ENCODE results near the gene RIT2.

RIT2 gene

DNA sequence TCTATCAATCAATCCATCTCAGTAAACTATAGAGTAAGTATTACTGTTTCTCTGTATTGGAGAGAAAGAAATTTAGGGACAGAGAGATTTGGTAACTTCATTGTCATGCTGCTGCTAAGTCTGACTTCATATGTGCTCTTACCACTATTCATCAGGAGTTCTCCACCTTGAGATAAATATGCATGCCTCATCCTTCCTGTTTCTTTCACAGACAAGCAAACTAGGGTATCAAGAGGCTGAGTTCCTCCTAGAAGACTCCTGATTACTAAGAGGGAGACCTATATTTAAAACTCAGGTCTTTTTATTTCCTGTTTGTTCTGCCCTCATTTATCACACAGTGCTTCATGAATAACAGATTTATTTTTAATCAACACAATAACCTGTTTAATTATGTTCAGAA lies 34.1 kb downstream of the RIT2 start:
- no peak for DNase-seq (ENCODE audit: low read depth in 2 of 2)

DNA sequence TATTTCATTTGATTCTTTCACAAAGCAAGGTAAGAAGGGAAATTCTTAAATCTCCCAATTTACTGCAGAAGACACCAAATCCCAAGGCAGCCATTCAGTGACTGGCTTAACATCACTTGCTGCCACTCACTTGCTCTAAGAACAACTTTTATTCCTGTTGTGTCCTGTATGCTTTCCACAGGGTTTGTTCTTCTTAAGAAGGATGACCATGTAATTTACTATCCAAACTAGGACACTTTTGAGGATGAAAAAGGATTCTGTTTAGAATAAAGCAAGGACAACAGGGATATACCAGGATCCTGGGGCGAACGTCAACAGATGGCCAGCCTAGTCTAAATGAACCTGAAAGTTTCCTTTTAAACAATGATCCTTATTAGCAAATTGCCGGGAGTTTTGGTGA lies 34.8 kb downstream of the RIT2 start:
- no peak for DNase-seq (ENCODE audit: low read depth in 2 of 2)

DNA sequence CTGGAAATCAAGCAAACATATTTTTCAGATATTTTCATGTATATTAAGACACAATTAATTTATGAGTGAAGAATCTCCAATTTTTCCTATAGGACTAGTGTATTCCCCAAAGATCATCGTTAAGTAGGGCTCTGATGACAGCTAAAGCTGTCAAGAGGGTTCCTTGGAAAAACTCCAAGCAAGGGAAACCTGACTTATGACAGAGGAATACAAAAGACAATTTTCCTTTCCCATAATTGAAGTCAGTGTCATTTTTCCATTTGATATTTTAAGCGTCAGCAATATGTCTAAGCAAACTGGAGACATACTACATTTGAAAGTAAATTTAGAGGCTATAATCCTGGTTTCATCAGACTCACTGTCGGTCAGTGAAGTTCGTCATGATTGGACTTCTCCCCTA lies 36.1 kb downstream of the RIT2 start:
- DNase-seq (ENCODE audit: low read depth in 2 of 2) = no peak

- no peak for DNase-seq (ENCODE audit: low read depth in 2 of 2)
Measured at GRCh38 chr18:43078478-43079092, 36.9 kb downstream of the RIT2 start.

- DNase-seq (ENCODE audit: low read depth in 2 of 2) = no peak
Measured at GRCh38 chr18:43077510-43078308, 37.8 kb downstream of the RIT2 start.

GRCh38 chr18:43073771-43074170 lies 41.7 kb downstream of the RIT2 start:
- no peak for DNase-seq (ENCODE audit: low read depth in 2 of 2)

- no peak for DNase-seq (ENCODE audit: low read depth in 2 of 2)
Measured at GRCh38 chr18:43068781-43069180, 46.7 kb downstream of the RIT2 start.

DNA sequence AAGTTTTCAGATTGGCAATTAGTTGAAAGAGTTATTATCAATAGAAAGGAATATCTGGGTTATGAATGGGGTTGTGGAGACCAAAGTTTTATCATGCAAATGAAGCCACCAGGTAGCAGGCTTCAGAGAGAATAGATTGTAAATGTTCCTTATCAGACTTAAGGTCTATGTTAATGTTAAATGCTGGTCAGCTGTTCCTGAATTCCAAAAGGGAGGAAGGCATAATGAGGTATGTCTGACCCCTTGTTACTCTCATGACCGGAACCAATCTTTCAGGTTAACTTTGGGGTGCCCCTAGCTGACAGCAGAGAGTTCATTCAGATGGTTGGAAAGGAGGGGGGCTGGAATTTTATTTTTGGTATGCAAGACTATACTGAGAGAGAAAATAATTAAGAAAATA lies 47.9 kb downstream of the RIT2 start:
- DNase-seq (ENCODE audit: low read depth in 2 of 2) = no peak

GRCh38 chr18:43061816-43062215 lies 53.7 kb downstream of the RIT2 start:
- DNase-seq (ENCODE audit: low read depth in 2 of 2) = no peak

GRCh38 chr18:43061318-43061717 lies 54.2 kb downstream of the RIT2 start:
- no peak for DNase-seq (ENCODE audit: low read depth in 2 of 2)

GRCh38 chr18:43060020-43060419 lies 55.5 kb downstream of the RIT2 start:
- no peak for DNase-seq (ENCODE audit: low read depth in 2 of 2)

- no peak for DNase-seq (ENCODE audit: low read depth in 2 of 2)
Measured at GRCh38 chr18:43054815-43055519, 60.5 kb downstream of the RIT2 start.

DNA sequence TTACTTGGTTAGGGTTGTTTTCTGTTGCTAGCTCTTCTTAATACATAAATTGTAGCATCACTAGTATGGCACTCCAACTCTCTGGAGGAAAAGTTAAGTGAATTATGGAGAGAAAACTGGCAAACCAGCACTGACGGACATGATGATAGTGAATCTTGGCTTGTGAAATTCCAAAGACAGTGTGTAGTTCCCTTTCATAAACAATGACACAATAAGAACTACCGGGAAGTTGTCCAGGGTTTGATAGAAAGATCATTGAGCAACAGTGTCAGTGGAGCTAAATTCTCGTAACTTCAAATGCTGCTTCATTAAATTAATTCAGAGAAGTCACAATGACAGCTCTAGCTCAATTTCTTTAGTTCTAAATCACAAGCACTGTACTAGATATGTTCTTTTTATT lies 66.5 kb downstream of the RIT2 start:
- DNase-seq (ENCODE audit: low read depth in 2 of 2) = no peak

- DNase-seq (ENCODE audit: low read depth in 2 of 2) = no peak
Measured at GRCh38 chr18:43046322-43046721, 69.2 kb downstream of the RIT2 start.

- DNase-seq (ENCODE audit: low read depth in 2 of 2) = no peak
Measured at GRCh38 chr18:43043626-43044025, 71.9 kb downstream of the RIT2 start.

GRCh38 chr18:43040281-43040680 lies 75.2 kb downstream of the RIT2 start:
- DNase-seq (ENCODE audit: low read depth in 2 of 2) = no peak

- no peak for DNase-seq (ENCODE audit: low read depth in 2 of 2)
Measured at GRCh38 chr18:43034683-43035500, 80.6 kb downstream of the RIT2 start.

DNA sequence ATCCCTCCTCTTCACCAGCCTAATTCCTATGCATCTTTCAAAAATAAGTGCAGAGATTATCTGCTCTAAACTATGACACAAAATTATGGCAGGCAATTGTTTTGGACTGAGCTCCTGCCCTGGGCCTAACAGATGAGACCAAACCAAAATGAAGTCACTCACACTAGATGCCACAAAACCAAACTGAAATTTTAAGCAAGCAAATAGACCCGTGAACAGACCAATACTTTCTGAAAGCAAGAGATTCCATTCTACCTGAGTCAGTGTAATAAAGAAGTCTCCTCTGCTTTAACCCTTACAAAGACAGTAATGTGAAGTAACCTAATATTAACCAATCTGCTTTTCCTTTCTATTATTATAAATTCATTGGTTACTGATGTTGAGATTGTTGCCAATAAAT lies 84.3 kb downstream of the RIT2 start:
- no peak for DNase-seq (ENCODE audit: low read depth in 2 of 2)

DNA sequence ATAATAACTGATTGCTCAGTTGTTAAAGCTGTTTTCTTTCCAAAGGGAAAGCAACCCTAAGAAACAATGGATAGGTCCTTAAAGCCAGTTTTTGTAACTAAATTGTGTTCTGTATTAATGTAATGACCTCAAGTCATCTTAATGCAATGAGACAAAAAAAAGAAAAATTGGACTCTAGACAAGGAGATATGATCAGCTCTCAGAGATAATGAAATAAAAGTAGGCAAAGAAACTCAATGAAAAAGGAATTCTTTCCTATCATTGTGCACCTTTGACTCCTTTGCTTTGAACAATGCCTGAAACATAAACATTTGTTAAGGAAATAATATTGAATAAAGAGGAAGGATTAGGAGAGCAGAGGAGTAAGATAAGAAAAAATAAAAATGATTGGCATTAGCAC lies 86.1 kb downstream of the RIT2 start:
- DNase-seq (ENCODE audit: low read depth in 2 of 2) = no peak

DNA sequence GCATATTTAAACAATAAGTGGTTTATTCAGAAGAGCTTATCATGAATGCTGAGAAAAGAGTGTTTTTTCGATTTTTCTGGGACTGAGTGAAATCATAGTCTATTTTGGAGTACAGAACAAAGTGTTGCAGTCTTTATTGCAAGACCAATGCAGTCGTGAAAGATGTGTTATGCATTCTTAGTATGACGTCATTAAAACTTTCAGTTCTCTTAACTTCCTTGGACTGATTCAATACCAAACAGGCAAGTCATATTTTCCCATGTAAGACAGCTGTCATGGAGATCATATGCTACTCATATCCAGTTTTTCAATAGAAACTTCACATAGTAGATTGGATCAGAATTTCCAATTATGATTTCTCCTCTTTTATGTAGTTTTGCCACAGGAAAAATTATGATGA lies 92.6 kb downstream of the RIT2 start:
- DNase-seq (ENCODE audit: low read depth in 2 of 2) = no peak

GRCh38 chr18:43017622-43018021 lies 97.9 kb downstream of the RIT2 start:
- no peak for DNase-seq (ENCODE audit: low read depth in 2 of 2)

DNA sequence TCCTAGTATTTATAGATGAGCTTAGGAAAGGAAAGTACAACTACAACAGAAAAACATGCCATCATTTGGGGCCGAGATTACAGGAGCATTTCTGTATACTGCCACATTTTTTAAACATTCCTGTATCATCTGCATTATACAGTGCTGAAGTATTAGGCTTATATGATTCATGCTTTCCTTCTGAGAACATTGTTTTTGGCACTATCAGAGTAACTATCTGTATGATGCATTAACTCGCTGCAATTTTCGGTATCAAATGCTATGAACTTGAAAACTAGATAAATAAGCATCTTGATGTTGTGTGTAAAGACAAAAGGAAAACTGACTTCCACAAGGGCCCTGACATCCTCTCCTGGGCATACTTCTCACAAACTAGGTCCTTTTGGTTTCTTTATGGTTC lies 102.0 kb downstream of the RIT2 start:
- DNase-seq (ENCODE audit: low read depth in 2 of 2) = no peak
